GM19395 (cell line): ENCODE data around the gene LLGL1.

ENCODE experiments used
- ATAC-seq: cut with Tn5 transposase; IDR thresholded peaks from one replicate; pipeline ENCODE4 v1.9.1; 2021; ENCODE audit warnings: mild to moderate bottlenecking, moderate library complexity; ENCODE audit not compliant: unreplicated experiment

LLGL1 gene

GRCh38 chr17:18250259-18250658 is 24.8 kb downstream of the LLGL1 start:
- no peak for ATAC-seq

GRCh38 chr17:18250708-18251107 is 25.3 kb downstream of the LLGL1 start:
- no peak for ATAC-seq

- no peak for ATAC-seq
These were observed 25.8 kb downstream of the LLGL1 start for GRCh38 chr17:18251204-18251603.

GRCh38 chr17:18252160-18252559 is 26.7 kb downstream of the LLGL1 start:
- no peak for ATAC-seq

GRCh38 chr17:18253187-18253884 is 27.9 kb downstream of the LLGL1 start:
- no peak for ATAC-seq

- no peak for ATAC-seq
These were observed 28.7 kb downstream of the LLGL1 start for GRCh38 chr17:18253947-18254821.

GRCh38 chr17:18254888-18255649 is 29.6 kb downstream of the LLGL1 start:
- ATAC-seq: no peak

- ATAC-seq: no peak
These were observed 30.9 kb downstream of the LLGL1 start for GRCh38 chr17:18256351-18256750.

GRCh38 chr17:18256776-18257175 is 31.3 kb downstream of the LLGL1 start:
- ATAC-seq: no peak

GRCh38 chr17:18257268-18257981 is 32.0 kb downstream of the LLGL1 start:
- no peak for ATAC-seq

- ATAC-seq: peak; percentile 36
These were observed 32.5 kb downstream of the LLGL1 start for GRCh38 chr17:18257982-18258355.

GRCh38 chr17:18258356-18259038 is 33.1 kb downstream of the LLGL1 start, which contains the start of gene FLII:
Gene FLII, minus strand, starts transcription at chr17:18258738. Its CDS starts 48 bp downstream, at chr17:18258690.
- no peak for ATAC-seq

- no peak for ATAC-seq
These were observed 34.3 kb downstream of the LLGL1 start for GRCh38 chr17:18259621-18260331.

- peak; percentile 83 for ATAC-seq
These were observed 35.1 kb downstream of the LLGL1 start, which contains the start of gene MIEF2 for GRCh38 chr17:18260332-18261145. Gene MIEF2, plus strand, starts transcription at chr17:18260662. Its CDS starts 2,059 bp downstream, at chr17:18262721.

GRCh38 chr17:18261146-18261515 is 35.7 kb downstream of the LLGL1 start:
- ATAC-seq: no peak

- ATAC-seq: no peak
These were observed 36.2 kb downstream of the LLGL1 start for GRCh38 chr17:18261659-18262058.

GRCh38 chr17:18262111-18262510 is 36.7 kb downstream of the LLGL1 start:
- ATAC-seq: no peak

- ATAC-seq: no peak
These were observed 37.2 kb downstream of the LLGL1 start for GRCh38 chr17:18262641-18263040.
